PC-9 (cell line): ENCODE measurements around the gene PIGP.

ENCODE experiments used
- EZH2 ChIP-seq: fragments of 200-600 bp; sonication (generic); IDR thresholded peaks from 2 replicates; pipeline ENCODE4 v1.8.0; 2017; ENCODE audit warnings: antibody characterized with exemption, low read depth
- TF ChIP-seq, protein P1 (sequence below): fragments of 200-600 bp; sonication (generic); conservative IDR thresholded peaks from 2 replicates; pipeline ENCODE4 v1.6.1; 2017; ENCODE audit warnings: mixed run types, antibody characterized with exemption, mild to moderate bottlenecking, moderate library complexity

DNA sequence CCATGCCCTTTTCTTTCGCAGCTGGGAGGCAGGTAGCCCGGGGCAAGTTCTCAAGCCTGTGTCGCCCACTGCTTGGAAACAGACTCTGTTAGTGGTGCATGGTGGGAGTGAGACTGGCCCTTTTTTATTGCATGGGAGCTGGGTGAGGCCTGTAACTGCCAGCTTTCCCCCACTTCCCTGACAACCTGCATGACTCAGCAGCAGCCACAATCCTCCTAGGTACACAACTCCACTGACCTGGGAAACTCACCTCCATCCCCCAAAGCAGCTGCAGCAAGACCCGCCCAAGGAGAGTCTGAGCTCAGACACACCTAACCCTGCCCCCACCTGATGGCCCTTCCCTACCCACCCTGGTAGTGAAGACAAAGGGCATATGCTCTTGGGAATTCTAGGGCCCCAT lies 25.8 kb downstream of the PIGP start:
- TF ChIP-seq, protein P1, sequence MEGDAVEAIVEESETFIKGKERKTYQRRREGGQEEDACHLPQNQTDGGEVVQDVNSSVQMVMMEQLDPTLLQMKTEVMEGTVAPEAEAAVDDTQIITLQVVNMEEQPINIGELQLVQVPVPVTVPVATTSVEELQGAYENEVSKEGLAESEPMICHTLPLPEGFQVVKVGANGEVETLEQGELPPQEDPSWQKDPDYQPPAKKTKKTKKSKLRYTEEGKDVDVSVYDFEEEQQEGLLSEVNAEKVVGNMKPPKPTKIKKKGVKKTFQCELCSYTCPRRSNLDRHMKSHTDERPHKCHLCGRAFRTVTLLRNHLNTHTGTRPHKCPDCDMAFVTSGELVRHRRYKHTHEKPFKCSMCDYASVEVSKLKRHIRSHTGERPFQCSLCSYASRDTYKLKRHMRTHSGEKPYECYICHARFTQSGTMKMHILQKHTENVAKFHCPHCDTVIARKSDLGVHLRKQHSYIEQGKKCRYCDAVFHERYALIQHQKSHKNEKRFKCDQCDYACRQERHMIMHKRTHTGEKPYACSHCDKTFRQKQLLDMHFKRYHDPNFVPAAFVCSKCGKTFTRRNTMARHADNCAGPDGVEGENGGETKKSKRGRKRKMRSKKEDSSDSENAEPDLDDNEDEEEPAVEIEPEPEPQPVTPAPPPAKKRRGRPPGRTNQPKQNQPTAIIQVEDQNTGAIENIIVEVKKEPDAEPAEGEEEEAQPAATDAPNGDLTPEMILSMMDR, result no peak
- no peak for TF ChIP-seq EZH2
